H9 (cell line): Measurements from ENCODE around the gene TFIP11. TPM values are rescaled to one million over a fixed set of nuclear protein-coding genes. Genes with fewer than 3 reads are reported as not detected.

Source experiments
- DNase-seq: peaks from one replicate; pipeline ENCODE4 v3.0.0-alpha.2; 2017
- H2AFZ ChIP-seq: one replicate; pipeline ENCODE4 v1.6.1; 2013; ENCODE audit warnings: mild to moderate bottlenecking, low read length, control low read depth, moderate library complexity
- H2AK5ac ChIP-seq: 2 replicates; pipeline ENCODE4 v1.6.1; 2013; ENCODE audit warnings: low read length, control low read depth, mixed read lengths; ENCODE audit not compliant: insufficient read length
- H2BK120ac ChIP-seq: one replicate; pipeline ENCODE4 v1.6.1; 2013; ENCODE audit warnings: low read depth, mild to moderate bottlenecking, low read length, control low read depth, inconsistent platforms; ENCODE audit not compliant: poor library complexity, severe bottlenecking
- H2BK12ac ChIP-seq: 2 replicates; pipeline ENCODE4 v1.6.1; 2013; ENCODE audit warnings: low read length, control low read depth, mixed read lengths, low read depth; ENCODE audit not compliant: insufficient read length
- H2BK15ac ChIP-seq: 2 replicates; pipeline ENCODE4 v1.6.1; 2013; ENCODE audit warnings: low read depth, low read length, control low read depth
- H2BK20ac ChIP-seq: one replicate; pipeline ENCODE4 v1.6.1; 2013; ENCODE audit warnings: low read depth, mild to moderate bottlenecking, low read length, control low read depth, inconsistent platforms; ENCODE audit not compliant: poor library complexity, severe bottlenecking
- H2BK5ac ChIP-seq: 2 replicates; pipeline ENCODE4 v1.6.1; 2013; ENCODE audit warnings: low read length, control low read depth, mixed read lengths; ENCODE audit not compliant: insufficient read length
- H3K14ac ChIP-seq: 2 replicates; pipeline ENCODE4 v1.6.1; 2013; ENCODE audit warnings: low read length, control low read depth; ENCODE audit not compliant: insufficient read depth
- H3K18ac ChIP-seq: 2 replicates; pipeline ENCODE4 v1.6.1; 2013; ENCODE audit warnings: low read depth, mild to moderate bottlenecking, mixed read lengths, low read length, control low read depth; ENCODE audit not compliant: insufficient read length
- H3K23ac ChIP-seq: 2 replicates; pipeline ENCODE4 v1.6.1; 2013; ENCODE audit warnings: low read length, control low read depth, mixed read lengths, low read depth; ENCODE audit not compliant: insufficient read length
- H3K23me2 ChIP-seq: 2 replicates; pipeline ENCODE4 v1.6.1; 2013; ENCODE audit warnings: low read depth, mild to moderate bottlenecking, mixed read lengths, low read length, control low read depth; ENCODE audit not compliant: insufficient read length, poor library complexity, severe bottlenecking
- H3K27ac ChIP-seq: 2 replicates; pipeline ENCODE4 v1.5.1; 2013; ENCODE audit warnings: low read length, control low read depth, mixed read lengths, low read depth; ENCODE audit not compliant: insufficient read length
- H3K27me3 ChIP-seq: 2 replicates; pipeline ENCODE4 v1.6.1; 2013; ENCODE audit warnings: low read length, control low read depth, inconsistent platforms; ENCODE audit not compliant: insufficient read depth
- H3K4ac ChIP-seq: 2 replicates; pipeline ENCODE4 v1.6.1; 2013; ENCODE audit warnings: low read depth, mild to moderate bottlenecking, control low read depth, inconsistent platforms, low read length, moderate library complexity
- H3K4me1 ChIP-seq: 2 replicates; pipeline ENCODE4 v1.6.1; 2013; ENCODE audit warnings: low read length, control low read depth, inconsistent platforms; ENCODE audit not compliant: insufficient read depth
- H3K4me2 ChIP-seq: 2 replicates; pipeline ENCODE4 v1.6.1; 2013; ENCODE audit warnings: low read length, control low read depth, mixed read lengths; ENCODE audit not compliant: insufficient read length, insufficient read depth
- H3K56ac ChIP-seq: 2 replicates; pipeline ENCODE4 v1.6.1; 2013; ENCODE audit warnings: low read depth, mild to moderate bottlenecking, mixed read lengths, low read length, control low read depth; ENCODE audit not compliant: insufficient read length
- H3K79me1 ChIP-seq: 2 replicates; pipeline ENCODE4 v1.6.1; 2013; ENCODE audit warnings: low read depth, mild to moderate bottlenecking, moderate library complexity, low read length, control low read depth, inconsistent platforms; ENCODE audit not compliant: insufficient read depth, poor library complexity, severe bottlenecking
- H3K79me2 ChIP-seq: 2 replicates; pipeline ENCODE4 v1.6.1; 2013; ENCODE audit warnings: low read length, control low read depth, inconsistent platforms; ENCODE audit not compliant: insufficient read depth
- H3K9ac ChIP-seq: 2 replicates; pipeline ENCODE4 v1.6.1; 2013; ENCODE audit warnings: low read length, control low read depth, mixed read lengths; ENCODE audit not compliant: insufficient read length; ENCODE audit errors: extremely low read depth
- H3K9me3 ChIP-seq: one replicate; pipeline ENCODE4 v1.6.1; 2013; ENCODE audit warnings: low read depth, low read length, inconsistent platforms; ENCODE audit not compliant: control insufficient read depth
- H3T11ph ChIP-seq: one replicate; pipeline ENCODE4 v1.6.1; 2013; ENCODE audit warnings: mild to moderate bottlenecking, low read length, control low read depth, inconsistent platforms
- H4K20me1 ChIP-seq: one replicate; pipeline ENCODE4 v1.6.1; 2013; ENCODE audit not compliant: control insufficient read depth, insufficient read length, insufficient read depth
- H4K5ac ChIP-seq: 2 replicates; pipeline ENCODE4 v1.6.1; 2013; ENCODE audit warnings: low read depth, mild to moderate bottlenecking, mixed read lengths, low read length, control low read depth; ENCODE audit not compliant: insufficient read length
- H4K8ac ChIP-seq: replicated peaks from 2 replicates; pipeline ENCODE4 v1.6.1; 2013; ENCODE audit warnings: low read length, control low read depth, mixed read lengths, low read depth; ENCODE audit not compliant: insufficient read length
- H4K91ac ChIP-seq: 2 replicates; pipeline ENCODE4 v1.6.1; 2013; ENCODE audit warnings: low read depth, mild to moderate bottlenecking, moderate library complexity, mixed read lengths, low read length, control low read depth; ENCODE audit not compliant: insufficient read length
- H3K27ac Mint-ChIP-seq, 3 experiments: 2 replicates in 2 of 3; 3 replicates in 1 of 3; pipeline ENCODE4 v1.8.0; 2020 to 2021; ENCODE audit warnings: mixed read lengths in 3 of 3, mild to moderate bottlenecking in 1 of 3, moderate library complexity in 1 of 3
- H3K27me3 Mint-ChIP-seq: 2 replicates; pipeline ENCODE4 v1.8.0; 2021; ENCODE audit warnings: low read depth, mild to moderate bottlenecking, moderate library complexity, mixed read lengths
- H3K36me3 Mint-ChIP-seq, 3 experiments: 2 replicates in 2 of 3; 3 replicates in 1 of 3; pipeline ENCODE4 v1.8.0; 2020 to 2021; ENCODE audit warnings: low read depth in 3 of 3, mixed read lengths in 3 of 3; ENCODE audit not compliant: insufficient read depth in 1 of 3
- H3K4me1 Mint-ChIP-seq, 2 experiments: 2 replicates each; pipeline ENCODE4 v1.8.0; 2020; ENCODE audit warnings: mixed read lengths in 2 of 2
- H3K4me3 Mint-ChIP-seq, 2 experiments: 2 replicates in 1 of 2; 3 replicates in 1 of 2; pipeline ENCODE4 v1.8.0; 2020 to 2021; ENCODE audit warnings: mild to moderate bottlenecking in 2 of 2, mixed read lengths in 2 of 2, moderate library complexity in 1 of 2
- H3K9me3 Mint-ChIP-seq, 2 experiments: 2 replicates in 1 of 2; 3 replicates in 1 of 2; pipeline ENCODE4 v1.8.0; 2020; ENCODE audit warnings: mild to moderate bottlenecking in 2 of 2, mixed read lengths in 2 of 2, moderate library complexity in 1 of 2
- WGBS: extraction: QIAGEN DNeasy Blood & Tissue Kit; methylation state at CpG from one replicate; pipeline ENCODE4 v1.1.7; 2013; ENCODE audit warnings: missing lambda C conversion rate, low lambda C conversion rate, mixed read lengths; ENCODE audit not compliant: insufficient read length; ENCODE audit errors: extremely low coverage; 5-methylcytosine and 5-hydroxymethylcytosine counted together
- total RNA-seq: library from RNA; stranded (reverse); gene quantifications from 2 replicates; pipeline ENCODE4 v1.2.1, GENCODE V29; 2021
- TF ChIP-seq, protein P1 (sequence below): fragments of 200-600 bp; sonication (generic); conservative IDR thresholded peaks from 3 replicates; pipeline ENCODE4 v1.8.0; 2021; ENCODE audit warnings: antibody characterized with exemption, mild to moderate bottlenecking

Gene TFIP11
- total RNA-seq, 1 experiment from 2014 or later: 36.4 TPM

DNA sequence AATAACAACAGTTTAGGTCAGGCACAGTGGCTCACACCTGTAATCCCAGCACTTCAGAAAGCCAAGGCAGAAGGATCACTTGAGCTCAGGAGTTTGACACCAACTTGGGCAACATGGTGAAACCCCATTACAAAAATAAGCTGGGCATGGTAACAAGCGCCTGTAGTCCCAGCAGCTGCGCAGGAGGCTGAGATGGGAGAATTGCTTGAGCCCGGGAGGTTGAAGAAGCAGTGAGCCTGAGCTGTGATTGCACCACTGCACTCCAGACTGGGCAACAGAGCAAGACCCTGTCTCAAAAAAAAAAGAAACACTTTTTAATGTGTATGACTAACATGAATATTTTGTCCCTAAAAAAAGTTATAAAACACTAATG, 24.5 kb upstream of the TFIP11 start:
- no CpG with 5 or more reads among the region's 3 CpGs for WGBS
- H3K56ac ChIP-seq: no peak overlapping the region
- H2BK120ac ChIP-seq: no peak overlapping the region
- no peak overlapping the region for H2BK20ac ChIP-seq
- no peak overlapping the region for H2AFZ ChIP-seq
- H2BK5ac ChIP-seq: no peak overlapping the region
- no peak overlapping the region for H4K91ac ChIP-seq
- no peaks in the 10 kb centered on the region for H4K20me1 ChIP-seq
- H2BK15ac ChIP-seq: no peak overlapping the region
- Mint-ChIP-seq H3K27ac (peak overlapping the region in 1 of 3 experiments; percentile 23; a peak in 1 of 7 replicates), H3K27me3 (no peaks in the 10 kb centered on the region), H3K4me3 (no peak overlapping the region), H3K9me3 (no peaks in the 10 kb centered on the region), H3K4me1 (no peaks in the 10 kb centered on the region), H3K36me3 (peaks cover 34 to 68% (median 52%) of the 10 kb centered on the region in 3 experiments)
- no peak overlapping the region for H4K5ac ChIP-seq
- TF ChIP-seq, protein P1, sequence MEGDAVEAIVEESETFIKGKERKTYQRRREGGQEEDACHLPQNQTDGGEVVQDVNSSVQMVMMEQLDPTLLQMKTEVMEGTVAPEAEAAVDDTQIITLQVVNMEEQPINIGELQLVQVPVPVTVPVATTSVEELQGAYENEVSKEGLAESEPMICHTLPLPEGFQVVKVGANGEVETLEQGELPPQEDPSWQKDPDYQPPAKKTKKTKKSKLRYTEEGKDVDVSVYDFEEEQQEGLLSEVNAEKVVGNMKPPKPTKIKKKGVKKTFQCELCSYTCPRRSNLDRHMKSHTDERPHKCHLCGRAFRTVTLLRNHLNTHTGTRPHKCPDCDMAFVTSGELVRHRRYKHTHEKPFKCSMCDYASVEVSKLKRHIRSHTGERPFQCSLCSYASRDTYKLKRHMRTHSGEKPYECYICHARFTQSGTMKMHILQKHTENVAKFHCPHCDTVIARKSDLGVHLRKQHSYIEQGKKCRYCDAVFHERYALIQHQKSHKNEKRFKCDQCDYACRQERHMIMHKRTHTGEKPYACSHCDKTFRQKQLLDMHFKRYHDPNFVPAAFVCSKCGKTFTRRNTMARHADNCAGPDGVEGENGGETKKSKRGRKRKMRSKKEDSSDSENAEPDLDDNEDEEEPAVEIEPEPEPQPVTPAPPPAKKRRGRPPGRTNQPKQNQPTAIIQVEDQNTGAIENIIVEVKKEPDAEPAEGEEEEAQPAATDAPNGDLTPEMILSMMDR: no peak
- no peak for DNase-seq
- H3K14ac ChIP-seq: no peak overlapping the region
- H3K27me3 ChIP-seq: no peaks in the 10 kb centered on the region
- H3K4ac ChIP-seq: no peak overlapping the region
- H2AK5ac ChIP-seq: no peak overlapping the region
- no peak overlapping the region for H3K27ac ChIP-seq
- no peak overlapping the region for H3T11ph ChIP-seq
- no peak overlapping the region for H3K9ac ChIP-seq
- no peak overlapping the region for H3K4me2 ChIP-seq
- no peaks in the 10 kb centered on the region for H3K23me2 ChIP-seq
- peaks cover 3% of the 10 kb centered on the region; the same call in 1 of the 2 replicates for H3K79me2 ChIP-seq
- no peak overlapping the region for H2BK12ac ChIP-seq
- H3K4me1 ChIP-seq: no peaks in the 10 kb centered on the region
- no peak overlapping the region for H4K8ac ChIP-seq
- no peak overlapping the region for H3K23ac ChIP-seq
- no peak overlapping the region for H3K18ac ChIP-seq
- H3K9me3 ChIP-seq: no peaks in the 10 kb centered on the region
- peaks cover 3% of the 10 kb centered on the region for H3K79me1 ChIP-seq
